ENCODE results near the gene CAVIN4.

Gene CAVIN4

DNA sequence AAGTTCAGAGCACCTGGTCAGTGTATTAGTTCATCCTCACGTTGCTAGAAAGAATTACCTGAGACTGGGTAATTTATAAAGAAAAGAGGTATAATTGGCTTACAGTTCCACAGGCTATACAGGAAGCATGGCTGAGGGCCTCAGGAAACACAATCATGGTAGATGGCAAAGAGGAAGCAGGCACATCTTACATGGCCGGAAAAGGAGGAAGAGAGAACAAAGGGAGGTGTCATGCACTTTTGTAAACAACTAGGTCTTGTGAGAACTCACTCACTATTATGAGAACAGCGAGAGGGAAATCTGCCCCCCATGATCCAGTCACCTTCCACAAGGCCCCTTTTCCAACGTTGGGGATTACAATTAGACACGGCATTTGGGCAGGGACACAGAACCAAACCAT, 28.8 kb upstream of the CAVIN4 start:
- no peak overlapping the region for H3K4me3 ChIP-seq (ENCODE audit: low read length)

DNA sequence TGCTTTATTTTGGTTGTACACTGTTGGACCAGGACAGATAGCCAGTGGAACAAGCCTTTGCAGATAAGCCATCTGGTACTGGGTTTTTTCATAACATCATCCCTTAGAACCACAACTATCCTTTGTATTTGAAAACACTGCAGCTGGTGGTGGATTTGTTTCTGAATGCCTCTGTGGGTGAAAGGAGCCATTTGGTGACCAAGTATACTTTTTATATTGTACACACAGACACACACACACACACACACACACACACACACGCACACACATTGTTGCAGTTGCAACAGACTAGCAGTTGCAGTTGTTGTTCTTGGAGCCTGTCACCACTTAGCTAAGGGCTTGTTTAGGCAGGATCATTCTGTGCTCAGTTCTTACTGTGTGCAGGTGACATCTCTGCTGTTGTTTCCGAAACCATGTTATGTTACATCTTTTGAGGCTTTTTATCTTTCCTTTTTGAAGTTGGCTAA, 22.9 kb upstream of the CAVIN4 start:
- Histone ChIP-seq H3K4me2 (ENCODE audit: low read length) (no peak overlapping the region), H4K20me1 (ENCODE audit: control insufficient read depth, insufficient read depth, low read depth, low read length) (no peaks in the 10 kb centered on the region), H3K79me2 (ENCODE audit: control insufficient read depth, low read length) (no peaks in the 10 kb centered on the region), H3K4me3 (ENCODE audit: low read length) (no peak overlapping the region), H3K9me2 (replicated peaks; ENCODE audit: control insufficient read depth, low read length) (no peaks in the 10 kb centered on the region), H3K27me3 (ENCODE audit: control insufficient read depth, low read length) (no peaks in the 10 kb centered on the region), H3K4me1 (ENCODE audit: control insufficient read depth, low read length) (no peaks in the 10 kb centered on the region), H3K27ac (ENCODE audit: low read depth, low read length) (no peak overlapping the region), H3K9me3 (ENCODE audit: control insufficient read depth, insufficient read depth, low read length) (no peaks in the 10 kb centered on the region), H3F3A (ENCODE audit: control insufficient read depth, insufficient read depth) (no peaks in the 10 kb centered on the region), H3K36me3 (ENCODE audit: control insufficient read depth, low read length) (no peaks in the 10 kb centered on the region)
- TF ChIP-seq EZH2phosphoT487 (IDR thresholded peaks at IDR 0.05; ENCODE audit: borderline replicate concordance, low read length), result no peak
- TF ChIP-seq, protein P1, sequence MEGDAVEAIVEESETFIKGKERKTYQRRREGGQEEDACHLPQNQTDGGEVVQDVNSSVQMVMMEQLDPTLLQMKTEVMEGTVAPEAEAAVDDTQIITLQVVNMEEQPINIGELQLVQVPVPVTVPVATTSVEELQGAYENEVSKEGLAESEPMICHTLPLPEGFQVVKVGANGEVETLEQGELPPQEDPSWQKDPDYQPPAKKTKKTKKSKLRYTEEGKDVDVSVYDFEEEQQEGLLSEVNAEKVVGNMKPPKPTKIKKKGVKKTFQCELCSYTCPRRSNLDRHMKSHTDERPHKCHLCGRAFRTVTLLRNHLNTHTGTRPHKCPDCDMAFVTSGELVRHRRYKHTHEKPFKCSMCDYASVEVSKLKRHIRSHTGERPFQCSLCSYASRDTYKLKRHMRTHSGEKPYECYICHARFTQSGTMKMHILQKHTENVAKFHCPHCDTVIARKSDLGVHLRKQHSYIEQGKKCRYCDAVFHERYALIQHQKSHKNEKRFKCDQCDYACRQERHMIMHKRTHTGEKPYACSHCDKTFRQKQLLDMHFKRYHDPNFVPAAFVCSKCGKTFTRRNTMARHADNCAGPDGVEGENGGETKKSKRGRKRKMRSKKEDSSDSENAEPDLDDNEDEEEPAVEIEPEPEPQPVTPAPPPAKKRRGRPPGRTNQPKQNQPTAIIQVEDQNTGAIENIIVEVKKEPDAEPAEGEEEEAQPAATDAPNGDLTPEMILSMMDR (IDR thresholded peaks at IDR 0.05; ENCODE audit: low read depth, low read length, poor library complexity, severe bottlenecking), result no peak

More for the DNA sequence above, 28.8 kb upstream of the CAVIN4 start:
- no peaks in the 10 kb centered on the region for H3K79me2 ChIP-seq (ENCODE audit: control insufficient read depth, low read length)
- H3F3A ChIP-seq (ENCODE audit: control insufficient read depth, insufficient read depth), result no peaks in the 10 kb centered on the region
- H3K27me3 ChIP-seq (ENCODE audit: control insufficient read depth, low read length), result no peaks in the 10 kb centered on the region
- H3K27ac ChIP-seq (ENCODE audit: low read depth, low read length), result no peak overlapping the region
- no peak overlapping the region for H3K4me2 ChIP-seq (ENCODE audit: low read length)
- peaks cover 6% of the 10 kb centered on the region for H3K4me1 ChIP-seq (ENCODE audit: control insufficient read depth, low read length)
- no peaks in the 10 kb centered on the region for H3K9me2 ChIP-seq (replicated peaks; ENCODE audit: control insufficient read depth, low read length)
- no peaks in the 10 kb centered on the region for H3K36me3 ChIP-seq (ENCODE audit: control insufficient read depth, low read length)
- H3K9me3 ChIP-seq (ENCODE audit: control insufficient read depth, insufficient read depth, low read length), result peaks cover 5% of the 10 kb centered on the region; the same call in 1 of the 2 replicates
- H4K20me1 ChIP-seq (ENCODE audit: control insufficient read depth, insufficient read depth, low read depth, low read length), result no peaks in the 10 kb centered on the region
- TF ChIP-seq EZH2phosphoT487 (IDR thresholded peaks at IDR 0.05; ENCODE audit: borderline replicate concordance, low read length), result no peak
- TF ChIP-seq, protein P1 (IDR thresholded peaks at IDR 0.05; ENCODE audit: low read depth, low read length, poor library complexity, severe bottlenecking), result no peak

DNA sequence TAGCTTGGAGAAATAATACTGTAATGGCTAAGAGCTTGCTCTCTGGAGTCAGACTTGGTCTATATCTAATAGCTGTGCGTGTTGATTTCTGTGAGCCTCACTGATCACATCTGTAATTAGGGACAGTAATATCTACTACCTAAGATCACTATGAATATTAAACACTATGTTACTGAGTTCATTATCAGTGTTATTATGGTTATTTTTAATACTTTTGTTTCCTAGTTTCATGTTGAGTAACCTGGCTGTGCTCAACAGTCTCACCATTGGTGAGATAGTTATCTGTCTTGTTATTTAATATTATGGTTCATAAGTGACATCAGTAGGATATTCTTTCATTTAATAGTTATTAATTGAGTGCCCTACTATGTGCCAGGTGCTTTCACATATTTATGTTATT, 22.4 kb upstream of the CAVIN4 start:
- Histone ChIP-seq H3K4me1 (ENCODE audit: control insufficient read depth, low read length) (no peaks in the 10 kb centered on the region), H3F3A (ENCODE audit: control insufficient read depth, insufficient read depth) (no peaks in the 10 kb centered on the region), H3K27me3 (ENCODE audit: control insufficient read depth, low read length) (no peaks in the 10 kb centered on the region), H3K4me3 (ENCODE audit: low read length) (no peak overlapping the region), H4K20me1 (ENCODE audit: control insufficient read depth, insufficient read depth, low read depth, low read length) (no peaks in the 10 kb centered on the region), H3K9me2 (replicated peaks; ENCODE audit: control insufficient read depth, low read length) (no peaks in the 10 kb centered on the region), H3K36me3 (ENCODE audit: control insufficient read depth, low read length) (no peaks in the 10 kb centered on the region), H3K4me2 (ENCODE audit: low read length) (no peak overlapping the region), H3K79me2 (ENCODE audit: control insufficient read depth, low read length) (no peaks in the 10 kb centered on the region), H3K9me3 (ENCODE audit: control insufficient read depth, insufficient read depth, low read length) (no peaks in the 10 kb centered on the region), H3K27ac (ENCODE audit: low read depth, low read length) (no peak overlapping the region)
- TF ChIP-seq EZH2phosphoT487 (IDR thresholded peaks at IDR 0.05; ENCODE audit: borderline replicate concordance, low read length), result no peak
- TF ChIP-seq, protein P1 (IDR thresholded peaks at IDR 0.05; ENCODE audit: low read depth, low read length, poor library complexity, severe bottlenecking), result no peak

Data from DOHH2 (cell line).